ENCODE data around the gene KRTAP12-4.

The KRTAP12-4 gene

GRCh38 chr21:44615466-44615865 lies 39.0 kb downstream of the KRTAP12-4 start:
- Histone ChIP-seq H4K20me1 (ENCODE audit: insufficient read depth, low read length) (no peaks in the 10 kb centered on the region), H3K27ac (ENCODE audit: low read depth, low read length, poor library complexity, severe bottlenecking) (no peak overlapping the region), H3K4me2 (ENCODE audit: low read length) (no peak overlapping the region), H3K36me3 (ENCODE audit: insufficient read depth, low read length) (no peaks in the 10 kb centered on the region), H3K9me3 (ENCODE audit: low read length) (0 out of 2 replicates have a peak, but pooled peaks cover 5% of the 10 kb centered on the region), H3K27me3 (ENCODE audit: insufficient read depth, low read length) (no peaks in the 10 kb centered on the region), H3K9me2 (ENCODE audit: low read depth, low read length) (no peaks in the 10 kb centered on the region), H2AFZ (ENCODE audit: low read length) (no peak overlapping the region), H3K4me1 (ENCODE audit: insufficient read depth, low read length, severe bottlenecking) (peaks cover 6% of the 10 kb centered on the region), H3K4me3 (ENCODE audit: low read depth, low read length, poor library complexity, severe bottlenecking) (no peak overlapping the region), H3K79me2 (ENCODE audit: insufficient read depth, low read length) (no peaks in the 10 kb centered on the region), H3K9ac (ENCODE audit: low read length) (no peak overlapping the region), H3F3A (ENCODE audit: insufficient read depth, low read length) (no peaks in the 10 kb centered on the region)
- TF ChIP-seq, protein P1, sequence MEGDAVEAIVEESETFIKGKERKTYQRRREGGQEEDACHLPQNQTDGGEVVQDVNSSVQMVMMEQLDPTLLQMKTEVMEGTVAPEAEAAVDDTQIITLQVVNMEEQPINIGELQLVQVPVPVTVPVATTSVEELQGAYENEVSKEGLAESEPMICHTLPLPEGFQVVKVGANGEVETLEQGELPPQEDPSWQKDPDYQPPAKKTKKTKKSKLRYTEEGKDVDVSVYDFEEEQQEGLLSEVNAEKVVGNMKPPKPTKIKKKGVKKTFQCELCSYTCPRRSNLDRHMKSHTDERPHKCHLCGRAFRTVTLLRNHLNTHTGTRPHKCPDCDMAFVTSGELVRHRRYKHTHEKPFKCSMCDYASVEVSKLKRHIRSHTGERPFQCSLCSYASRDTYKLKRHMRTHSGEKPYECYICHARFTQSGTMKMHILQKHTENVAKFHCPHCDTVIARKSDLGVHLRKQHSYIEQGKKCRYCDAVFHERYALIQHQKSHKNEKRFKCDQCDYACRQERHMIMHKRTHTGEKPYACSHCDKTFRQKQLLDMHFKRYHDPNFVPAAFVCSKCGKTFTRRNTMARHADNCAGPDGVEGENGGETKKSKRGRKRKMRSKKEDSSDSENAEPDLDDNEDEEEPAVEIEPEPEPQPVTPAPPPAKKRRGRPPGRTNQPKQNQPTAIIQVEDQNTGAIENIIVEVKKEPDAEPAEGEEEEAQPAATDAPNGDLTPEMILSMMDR (IDR thresholded peaks at IDR 0.05; ENCODE audit: low read length) = no peak
- no peak for TF ChIP-seq EZH2 (IDR thresholded peaks at IDR 0.05; ENCODE audit: borderline replicate concordance, low read length)

GRCh38 chr21:44614961-44615391 lies 39.5 kb downstream of the KRTAP12-4 start:
- Histone ChIP-seq H3K36me3 (ENCODE audit: insufficient read depth, low read length) (no peaks in the 10 kb centered on the region), H4K20me1 (ENCODE audit: insufficient read depth, low read length) (no peaks in the 10 kb centered on the region), H3K4me3 (ENCODE audit: low read depth, low read length, poor library complexity, severe bottlenecking) (no peak overlapping the region), H3K9ac (ENCODE audit: low read length) (no peak overlapping the region), H3F3A (ENCODE audit: insufficient read depth, low read length) (no peaks in the 10 kb centered on the region), H3K9me2 (ENCODE audit: low read depth, low read length) (no peaks in the 10 kb centered on the region), H3K27ac (ENCODE audit: low read depth, low read length, poor library complexity, severe bottlenecking) (no peak overlapping the region), H2AFZ (ENCODE audit: low read length) (no peak overlapping the region), H3K4me2 (ENCODE audit: low read length) (no peak overlapping the region), H3K27me3 (ENCODE audit: insufficient read depth, low read length) (no peaks in the 10 kb centered on the region), H3K9me3 (ENCODE audit: low read length) (0 out of 2 replicates have a peak, but pooled peaks cover 4% of the 10 kb centered on the region), H3K79me2 (ENCODE audit: insufficient read depth, low read length) (no peaks in the 10 kb centered on the region), H3K4me1 (ENCODE audit: insufficient read depth, low read length, severe bottlenecking) (peaks cover 6% of the 10 kb centered on the region)
- no peak for TF ChIP-seq EZH2 (IDR thresholded peaks at IDR 0.05; ENCODE audit: borderline replicate concordance, low read length)
- TF ChIP-seq, protein P1 (IDR thresholded peaks at IDR 0.05; ENCODE audit: low read length) = no peak

DNA sequence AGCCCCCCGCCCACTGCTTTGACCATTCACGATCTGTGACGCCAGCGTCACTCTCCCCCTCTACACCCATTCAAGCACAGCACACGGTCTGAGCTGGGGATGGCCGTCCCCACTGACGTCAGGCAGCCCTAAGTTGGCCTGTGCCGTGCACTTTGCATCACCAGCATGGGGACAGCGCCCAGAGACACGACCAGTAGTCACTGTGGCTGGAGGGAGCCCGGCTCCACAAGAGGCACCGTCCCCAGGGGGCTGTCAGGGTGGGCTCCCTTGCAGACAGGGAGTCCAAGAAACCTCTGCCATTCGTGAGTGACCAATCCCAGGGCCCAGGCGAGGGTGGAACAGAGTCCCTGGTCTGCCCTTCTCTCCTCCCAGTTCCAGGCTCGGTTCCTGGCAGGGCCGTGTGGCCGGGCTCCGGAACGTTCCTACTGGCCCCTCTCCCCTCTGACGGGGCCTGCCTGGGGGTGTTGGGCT lies 40.3 kb downstream of the KRTAP12-4 start:
- peaks cover 6% of the 10 kb centered on the region for H3K4me1 ChIP-seq (ENCODE audit: insufficient read depth, low read length, severe bottlenecking)
- no peaks in the 10 kb centered on the region for H3K79me2 ChIP-seq (ENCODE audit: insufficient read depth, low read length)
- no peaks in the 10 kb centered on the region for H3F3A ChIP-seq (ENCODE audit: insufficient read depth, low read length)
- no peak overlapping the region for H3K9ac ChIP-seq (ENCODE audit: low read length)
- H2AFZ ChIP-seq (ENCODE audit: low read length) = no peak overlapping the region
- H3K9me2 ChIP-seq (ENCODE audit: low read depth, low read length) = no peaks in the 10 kb centered on the region
- no peak overlapping the region for H3K27ac ChIP-seq (ENCODE audit: low read depth, low read length, poor library complexity, severe bottlenecking)
- H3K4me2 ChIP-seq (ENCODE audit: low read length) = no peak overlapping the region
- no peaks in the 10 kb centered on the region for H3K36me3 ChIP-seq (ENCODE audit: insufficient read depth, low read length)
- no peaks in the 10 kb centered on the region for H3K27me3 ChIP-seq (ENCODE audit: insufficient read depth, low read length)
- no peaks in the 10 kb centered on the region for H4K20me1 ChIP-seq (ENCODE audit: insufficient read depth, low read length)
- TF ChIP-seq, protein P1 (IDR thresholded peaks at IDR 0.05; ENCODE audit: low read length) = no peak
- no peak for TF ChIP-seq EZH2 (IDR thresholded peaks at IDR 0.05; ENCODE audit: borderline replicate concordance, low read length)
- H3K9me3 ChIP-seq (ENCODE audit: low read length) = 0 out of 2 replicates have a peak, but pooled peaks cover 2% of the 10 kb centered on the region
- no peak overlapping the region for H3K4me3 ChIP-seq (ENCODE audit: low read depth, low read length, poor library complexity, severe bottlenecking)

All from OCI-LY1 (cell line).